ENCODE measurements around the gene IGF1R.

DNA sequence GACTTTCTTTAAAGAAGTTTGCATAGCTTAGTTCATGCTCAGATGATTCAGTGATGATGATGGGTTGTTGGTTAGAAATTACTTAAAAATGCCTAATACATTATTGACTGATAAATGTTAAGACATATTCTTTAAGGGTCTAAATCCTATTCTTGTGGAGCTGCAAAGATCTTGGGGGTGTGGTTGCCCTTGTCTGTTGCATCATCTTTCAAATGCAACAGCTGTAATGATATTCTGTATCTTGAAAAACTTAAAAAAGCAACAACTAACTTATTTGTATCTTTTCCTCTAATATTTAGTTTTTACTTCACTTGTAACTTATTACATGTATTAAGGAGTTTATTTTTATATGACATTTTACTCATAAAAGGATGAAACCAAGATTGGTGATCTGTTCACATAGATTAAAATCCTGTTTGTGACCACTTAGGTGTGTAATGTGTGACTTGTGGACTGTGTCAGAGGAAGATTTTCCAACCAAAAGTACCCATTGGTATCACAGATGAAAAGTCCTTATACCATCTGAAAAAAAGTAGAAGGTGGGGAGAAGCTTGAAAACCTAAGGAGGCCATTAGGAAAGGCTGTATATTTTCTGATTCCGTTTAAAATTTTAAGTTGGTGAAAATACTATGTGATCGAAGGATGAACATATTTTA is 142.8 kb downstream of the IGF1R start:
- TF ChIP-seq, protein P1, sequence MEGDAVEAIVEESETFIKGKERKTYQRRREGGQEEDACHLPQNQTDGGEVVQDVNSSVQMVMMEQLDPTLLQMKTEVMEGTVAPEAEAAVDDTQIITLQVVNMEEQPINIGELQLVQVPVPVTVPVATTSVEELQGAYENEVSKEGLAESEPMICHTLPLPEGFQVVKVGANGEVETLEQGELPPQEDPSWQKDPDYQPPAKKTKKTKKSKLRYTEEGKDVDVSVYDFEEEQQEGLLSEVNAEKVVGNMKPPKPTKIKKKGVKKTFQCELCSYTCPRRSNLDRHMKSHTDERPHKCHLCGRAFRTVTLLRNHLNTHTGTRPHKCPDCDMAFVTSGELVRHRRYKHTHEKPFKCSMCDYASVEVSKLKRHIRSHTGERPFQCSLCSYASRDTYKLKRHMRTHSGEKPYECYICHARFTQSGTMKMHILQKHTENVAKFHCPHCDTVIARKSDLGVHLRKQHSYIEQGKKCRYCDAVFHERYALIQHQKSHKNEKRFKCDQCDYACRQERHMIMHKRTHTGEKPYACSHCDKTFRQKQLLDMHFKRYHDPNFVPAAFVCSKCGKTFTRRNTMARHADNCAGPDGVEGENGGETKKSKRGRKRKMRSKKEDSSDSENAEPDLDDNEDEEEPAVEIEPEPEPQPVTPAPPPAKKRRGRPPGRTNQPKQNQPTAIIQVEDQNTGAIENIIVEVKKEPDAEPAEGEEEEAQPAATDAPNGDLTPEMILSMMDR (IDR thresholded peaks at IDR 0.05), result no peak
- no peak for TF ChIP-seq POLR2A (IDR thresholded peaks at IDR 0.05)
- TF ChIP-seq EP300 (IDR thresholded peaks at IDR 0.05), result no peak
- no peak for TF ChIP-seq POLR2AphosphoS5 (IDR thresholded peaks at IDR 0.05)
